H1 (cell line): ENCODE results near the gene HID1. TPM values are rescaled to one million over a fixed set of nuclear protein-coding genes. Genes with fewer than 3 reads are reported as not detected.

Experiments used
- ASH2L ChIP-seq: fragments of 200-600, 300-600 bp; sonication (generic); IDR thresholded peaks from one replicate; pipeline ENCODE4 v1.7.1; 2017; ENCODE audit warnings: low read length
- CREB1 ChIP-seq: IDR thresholded peaks from 2 replicates; pipeline ENCODE4 v1.6.1; 2012; ENCODE audit warnings: inconsistent platforms
- GTF2F1 ChIP-seq: IDR thresholded peaks from 2 replicates; pipeline ENCODE4 v1.6.1; 2012; ENCODE audit warnings: low read depth, low read length, improper control_type of control experiment, borderline replicate concordance
- MAFK ChIP-seq: IDR thresholded peaks from 2 replicates; pipeline ENCODE4 v1.6.1; 2012; ENCODE audit warnings: low read depth, mild to moderate bottlenecking, improper control_type of control experiment, low read length
- RNF2 ChIP-seq: fragments of 200-900, 300-1000 bp; sonication (generic); IDR thresholded peaks from 2 replicates; pipeline ENCODE4 v1.7.1; 2016; ENCODE audit warnings: borderline replicate concordance, low read depth, mild to moderate bottlenecking, antibody characterized with exemption, low read length; ENCODE audit not compliant: poor library complexity, severe bottlenecking; ENCODE audit errors: missing control alignments
- TCF12 ChIP-seq: IDR thresholded peaks from 2 replicates; pipeline ENCODE4 v1.6.1; 2011; ENCODE audit warnings: low read depth, mild to moderate bottlenecking, low read length
- ZNF274 ChIP-seq: IDR thresholded peaks from 2 replicates; pipeline ENCODE4 v1.7.0; 2012; ENCODE audit warnings: low read length, borderline replicate concordance; ENCODE audit errors: extremely low read depth
- polyA plus RNA-seq, 7 experiments: library from polyadenylated mRNA; depleted of rRNA in 3 of 7; stranded (reverse) in 5 of 7; unstranded in 2 of 7; fragments of >200 nt in 5 of 7; fragments of 200-250 nt in 2 of 7; gene quantifications; 1 replicate in 5 of 7; 2 replicates in 1 of 7; 4 replicates in 1 of 7; pipeline versions ENCODE4 v1.2.1 to v1.2.3, GENCODE V29; 2011 to 2013; ENCODE audit warnings: missing spikeins in 2 of 7, mixed read lengths in 2 of 7
- total RNA-seq: library from RNA; stranded (reverse); fragmentation: NEBNext Ultra II Directional; extraction: Animal tissue kit (Norgen Biotek cat#: 25700); gene quantifications from 2 replicates; pipeline ENCODE4 v1.2.1, GENCODE V29; 2021
- TF ChIP-seq, protein P1 (sequence below): fragments of 300-600 bp; sonication (generic); IDR thresholded peaks from 2 replicates; pipeline ENCODE4 v1.7.1; 2012; ENCODE audit warnings: low read length, moderate library complexity, mild to moderate bottlenecking, inconsistent platforms; ENCODE audit not compliant: insufficient replicate concordance

Gene HID1
- total and polyA plus RNA-seq, 2 of the 8 experiments (the other 6 are each of a cell fraction or from before 2014, with no cell fraction given): 15.1 to 25.9 TPM

GRCh38 chr17:75003957-75004355 lies 31.4 kb upstream of the HID1 start (continued):
- TF ChIP-seq, protein P1, sequence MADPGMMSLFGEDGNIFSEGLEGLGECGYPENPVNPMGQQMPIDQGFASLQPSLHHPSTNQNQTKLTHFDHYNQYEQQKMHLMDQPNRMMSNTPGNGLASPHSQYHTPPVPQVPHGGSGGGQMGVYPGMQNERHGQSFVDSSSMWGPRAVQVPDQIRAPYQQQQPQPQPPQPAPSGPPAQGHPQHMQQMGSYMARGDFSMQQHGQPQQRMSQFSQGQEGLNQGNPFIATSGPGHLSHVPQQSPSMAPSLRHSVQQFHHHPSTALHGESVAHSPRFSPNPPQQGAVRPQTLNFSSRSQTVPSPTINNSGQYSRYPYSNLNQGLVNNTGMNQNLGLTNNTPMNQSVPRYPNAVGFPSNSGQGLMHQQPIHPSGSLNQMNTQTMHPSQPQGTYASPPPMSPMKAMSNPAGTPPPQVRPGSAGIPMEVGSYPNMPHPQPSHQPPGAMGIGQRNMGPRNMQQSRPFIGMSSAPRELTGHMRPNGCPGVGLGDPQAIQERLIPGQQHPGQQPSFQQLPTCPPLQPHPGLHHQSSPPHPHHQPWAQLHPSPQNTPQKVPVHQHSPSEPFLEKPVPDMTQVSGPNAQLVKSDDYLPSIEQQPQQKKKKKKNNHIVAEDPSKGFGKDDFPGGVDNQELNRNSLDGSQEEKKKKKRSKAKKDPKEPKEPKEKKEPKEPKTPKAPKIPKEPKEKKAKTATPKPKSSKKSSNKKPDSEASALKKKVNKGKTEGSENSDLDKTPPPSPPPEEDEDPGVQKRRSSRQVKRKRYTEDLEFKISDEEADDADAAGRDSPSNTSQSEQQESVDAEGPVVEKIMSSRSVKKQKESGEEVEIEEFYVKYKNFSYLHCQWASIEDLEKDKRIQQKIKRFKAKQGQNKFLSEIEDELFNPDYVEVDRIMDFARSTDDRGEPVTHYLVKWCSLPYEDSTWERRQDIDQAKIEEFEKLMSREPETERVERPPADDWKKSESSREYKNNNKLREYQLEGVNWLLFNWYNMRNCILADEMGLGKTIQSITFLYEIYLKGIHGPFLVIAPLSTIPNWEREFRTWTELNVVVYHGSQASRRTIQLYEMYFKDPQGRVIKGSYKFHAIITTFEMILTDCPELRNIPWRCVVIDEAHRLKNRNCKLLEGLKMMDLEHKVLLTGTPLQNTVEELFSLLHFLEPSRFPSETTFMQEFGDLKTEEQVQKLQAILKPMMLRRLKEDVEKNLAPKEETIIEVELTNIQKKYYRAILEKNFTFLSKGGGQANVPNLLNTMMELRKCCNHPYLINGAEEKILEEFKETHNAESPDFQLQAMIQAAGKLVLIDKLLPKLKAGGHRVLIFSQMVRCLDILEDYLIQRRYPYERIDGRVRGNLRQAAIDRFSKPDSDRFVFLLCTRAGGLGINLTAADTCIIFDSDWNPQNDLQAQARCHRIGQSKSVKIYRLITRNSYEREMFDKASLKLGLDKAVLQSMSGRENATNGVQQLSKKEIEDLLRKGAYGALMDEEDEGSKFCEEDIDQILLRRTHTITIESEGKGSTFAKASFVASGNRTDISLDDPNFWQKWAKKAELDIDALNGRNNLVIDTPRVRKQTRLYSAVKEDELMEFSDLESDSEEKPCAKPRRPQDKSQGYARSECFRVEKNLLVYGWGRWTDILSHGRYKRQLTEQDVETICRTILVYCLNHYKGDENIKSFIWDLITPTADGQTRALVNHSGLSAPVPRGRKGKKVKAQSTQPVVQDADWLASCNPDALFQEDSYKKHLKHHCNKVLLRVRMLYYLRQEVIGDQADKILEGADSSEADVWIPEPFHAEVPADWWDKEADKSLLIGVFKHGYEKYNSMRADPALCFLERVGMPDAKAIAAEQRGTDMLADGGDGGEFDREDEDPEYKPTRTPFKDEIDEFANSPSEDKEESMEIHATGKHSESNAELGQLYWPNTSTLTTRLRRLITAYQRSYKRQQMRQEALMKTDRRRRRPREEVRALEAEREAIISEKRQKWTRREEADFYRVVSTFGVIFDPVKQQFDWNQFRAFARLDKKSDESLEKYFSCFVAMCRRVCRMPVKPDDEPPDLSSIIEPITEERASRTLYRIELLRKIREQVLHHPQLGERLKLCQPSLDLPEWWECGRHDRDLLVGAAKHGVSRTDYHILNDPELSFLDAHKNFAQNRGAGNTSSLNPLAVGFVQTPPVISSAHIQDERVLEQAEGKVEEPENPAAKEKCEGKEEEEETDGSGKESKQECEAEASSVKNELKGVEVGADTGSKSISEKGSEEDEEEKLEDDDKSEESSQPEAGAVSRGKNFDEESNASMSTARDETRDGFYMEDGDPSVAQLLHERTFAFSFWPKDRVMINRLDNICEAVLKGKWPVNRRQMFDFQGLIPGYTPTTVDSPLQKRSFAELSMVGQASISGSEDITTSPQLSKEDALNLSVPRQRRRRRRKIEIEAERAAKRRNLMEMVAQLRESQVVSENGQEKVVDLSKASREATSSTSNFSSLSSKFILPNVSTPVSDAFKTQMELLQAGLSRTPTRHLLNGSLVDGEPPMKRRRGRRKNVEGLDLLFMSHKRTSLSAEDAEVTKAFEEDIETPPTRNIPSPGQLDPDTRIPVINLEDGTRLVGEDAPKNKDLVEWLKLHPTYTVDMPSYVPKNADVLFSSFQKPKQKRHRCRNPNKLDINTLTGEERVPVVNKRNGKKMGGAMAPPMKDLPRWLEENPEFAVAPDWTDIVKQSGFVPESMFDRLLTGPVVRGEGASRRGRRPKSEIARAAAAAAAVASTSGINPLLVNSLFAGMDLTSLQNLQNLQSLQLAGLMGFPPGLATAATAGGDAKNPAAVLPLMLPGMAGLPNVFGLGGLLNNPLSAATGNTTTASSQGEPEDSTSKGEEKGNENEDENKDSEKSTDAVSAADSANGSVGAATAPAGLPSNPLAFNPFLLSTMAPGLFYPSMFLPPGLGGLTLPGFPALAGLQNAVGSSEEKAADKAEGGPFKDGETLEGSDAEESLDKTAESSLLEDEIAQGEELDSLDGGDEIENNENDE: no peak
- TF ChIP-seq MAFK (no peak), GTF2F1 (no peak), ZNF274 (no peak), CREB1 (no peak), ASH2L (no peak), RNF2 (no peak), TCF12 (no peak)
